ENCODE data around the gene COX10.
"Not testable (repeated sequence)": the region's sequence is repeated elsewhere in the genome, so short reads cannot be mapped to it uniquely, and the experiment has no call there.

Gene COX10

GRCh38 chr17:14069251-14070021, at the start of gene COX10:
COX10 (plus strand) TSS chr17:14069504; CDS start chr17:14069606, 102 bp downstream.
- H3K4me3 ChIP-seq (ENCODE audit: low read depth, low read length) = peak within 1 kb of the TSS; percentile 99

GRCh38 chr17:14021651-14022294, 47.5 kb upstream of the COX10 start:
- not testable (repeated sequence) for H3K4me3 ChIP-seq (ENCODE audit: low read depth, low read length)

- not testable (repeated sequence) for H3K4me3 ChIP-seq (ENCODE audit: low read depth, low read length)
These were observed 39.5 kb upstream of the COX10 start for GRCh38 chr17:14029755-14030154.

- no peak overlapping the region for H3K4me3 ChIP-seq (ENCODE audit: low read depth, low read length)
These were observed 37.1 kb upstream of the COX10 start for GRCh38 chr17:14032234-14032633.

GRCh38 chr17:14033166-14033565, 36.1 kb upstream of the COX10 start:
- no peak overlapping the region for H3K4me3 ChIP-seq (ENCODE audit: low read depth, low read length)

GRCh38 chr17:14037453-14037852, 31.9 kb upstream of the COX10 start:
- no peak overlapping the region for H3K4me3 ChIP-seq (ENCODE audit: low read depth, low read length)

GRCh38 chr17:14038206-14038605, 31.1 kb upstream of the COX10 start:
- H3K4me3 ChIP-seq (ENCODE audit: low read depth, low read length) = no peak overlapping the region

- H3K4me3 ChIP-seq (ENCODE audit: low read depth, low read length) = no peak overlapping the region
These were observed 26.9 kb upstream of the COX10 start for GRCh38 chr17:14042411-14042810.

- H3K4me3 ChIP-seq (ENCODE audit: low read depth, low read length) = no peak overlapping the region
These were observed 24.6 kb upstream of the COX10 start for GRCh38 chr17:14044702-14045101.

GRCh38 chr17:14046978-14047377, 22.3 kb upstream of the COX10 start:
- no peak overlapping the region for H3K4me3 ChIP-seq (ENCODE audit: low read depth, low read length)

GRCh38 chr17:14047591-14047990, 21.7 kb upstream of the COX10 start:
- no peak overlapping the region for H3K4me3 ChIP-seq (ENCODE audit: low read depth, low read length)

- no peak overlapping the region for H3K4me3 ChIP-seq (ENCODE audit: low read depth, low read length)
These were observed 21.1 kb upstream of the COX10 start for GRCh38 chr17:14048169-14048568.

GRCh38 chr17:14050616-14051015, 18.7 kb upstream of the COX10 start:
- no peak overlapping the region for H3K4me3 ChIP-seq (ENCODE audit: low read depth, low read length)

GRCh38 chr17:14051692-14052091, 17.6 kb upstream of the COX10 start:
- H3K4me3 ChIP-seq (ENCODE audit: low read depth, low read length) = no peak overlapping the region

- no peak overlapping the region for H3K4me3 ChIP-seq (ENCODE audit: low read depth, low read length)
These were observed 16.3 kb upstream of the COX10 start for GRCh38 chr17:14052886-14053615.

GRCh38 chr17:14057591-14057990, 11.7 kb upstream of the COX10 start:
- H3K4me3 ChIP-seq (ENCODE audit: low read depth, low read length) = no peak overlapping the region

- H3K4me3 ChIP-seq (ENCODE audit: low read depth, low read length) = no peak overlapping the region
These were observed 11.3 kb upstream of the COX10 start for GRCh38 chr17:14058051-14058450.

- H3K4me3 ChIP-seq (ENCODE audit: low read depth, low read length) = no peak overlapping the region
These were observed 8.6 kb upstream of the COX10 start for GRCh38 chr17:14060706-14061105.

GRCh38 chr17:14061666-14062560, 7.4 kb upstream of the COX10 start:
- H3K4me3 ChIP-seq (ENCODE audit: low read depth, low read length) = no peak overlapping the region

GRCh38 chr17:14067347-14067746, 2.0 kb upstream of the COX10 start:
- H3K4me3 ChIP-seq (ENCODE audit: low read depth, low read length) = no peak overlapping the region

Data from iPS-11a (cell line).